Neuronal stem cell (in vitro differentiated cells): Measurements from ENCODE around the gene ANO3.
A peak's percentile ranks its signal among the peaks of the same experiment; 100 is the strongest.

ENCODE experiments used
- DNase-seq: peaks from one replicate; pipeline ENCODE4 v3.0.0-alpha.2; 2013; ENCODE audit warnings: low spot score
- H2AFZ ChIP-seq: one replicate; pipeline ENCODE4 v1.6.1; 2013; ENCODE audit warnings: mild to moderate bottlenecking, low read length, inconsistent platforms
- H2AK5ac ChIP-seq: 2 replicates; pipeline ENCODE4 v1.6.1; 2013; ENCODE audit warnings: low read depth, mild to moderate bottlenecking, inconsistent platforms, low read length, moderate library complexity, mixed read lengths
- H2BK120ac ChIP-seq: 2 replicates; pipeline ENCODE4 v1.6.1; 2013; ENCODE audit warnings: low read depth, mild to moderate bottlenecking, inconsistent platforms, low read length, moderate library complexity, mixed read lengths
- H2BK12ac ChIP-seq: one replicate; pipeline ENCODE4 v1.6.1; 2013; ENCODE audit warnings: low read length, inconsistent platforms
- H2BK15ac ChIP-seq: 2 replicates; pipeline ENCODE4 v1.6.1; 2013; ENCODE audit warnings: mild to moderate bottlenecking, low read length, inconsistent platforms, mixed read lengths
- H2BK5ac ChIP-seq: one replicate; pipeline ENCODE4 v1.6.1; 2013; ENCODE audit warnings: inconsistent platforms, mild to moderate bottlenecking, low read length, moderate library complexity
- H3K14ac ChIP-seq: one replicate; pipeline ENCODE4 v1.6.1; 2013; ENCODE audit warnings: low read length, inconsistent platforms
- H3K18ac ChIP-seq: 2 replicates; pipeline ENCODE4 v1.6.1; 2013; ENCODE audit warnings: low read length, inconsistent platforms
- H3K23ac ChIP-seq: 2 replicates; pipeline ENCODE4 v1.6.1; 2013; ENCODE audit warnings: low read depth, mild to moderate bottlenecking, mixed read lengths, low read length, inconsistent platforms; ENCODE audit not compliant: poor library complexity
- H3K27ac ChIP-seq: replicated peaks from 3 replicates; pipeline ENCODE4 v1.5.1; 2013; ENCODE audit warnings: low read length, inconsistent platforms
- H3K27me3 ChIP-seq, 3 experiments: 2 replicates each; pipeline ENCODE4 v1.6.1; 2013; ENCODE audit warnings: low read length in 3 of 3, mild to moderate bottlenecking in 2 of 3, inconsistent platforms in 1 of 3, low read depth in 1 of 3, mixed read lengths in 1 of 3, moderate library complexity in 1 of 3; ENCODE audit not compliant: control insufficient read depth in 3 of 3, insufficient read depth in 3 of 3
- H3K36me3 ChIP-seq, 2 donors: replicated peaks in 1 of 2; 2 replicates each; pipeline ENCODE4 v1.6.1; 2013; ENCODE audit warnings: low read length in 2 of 2; ENCODE audit not compliant: control insufficient read depth in 2 of 2, insufficient read depth in 2 of 2
- H3K4ac ChIP-seq: 2 replicates; pipeline ENCODE4 v1.6.1; 2013; ENCODE audit warnings: inconsistent platforms, mild to moderate bottlenecking, low read length, moderate library complexity
- H3K4me1 ChIP-seq, 2 donors: 1 replicate in 1 of 2; 2 replicates in 1 of 2; pipeline ENCODE4 v1.6.1; 2013; ENCODE audit warnings: low read length in 2 of 2, low read depth in 1 of 2; ENCODE audit not compliant: control insufficient read depth in 2 of 2, insufficient read depth in 1 of 2
- H3K4me2 ChIP-seq: one replicate; pipeline ENCODE4 v1.6.1; 2013; ENCODE audit warnings: mild to moderate bottlenecking, low read length, inconsistent platforms; ENCODE audit not compliant: insufficient read depth, poor library complexity, severe bottlenecking
- H3K4me3 ChIP-seq, 2 donors: 2 replicates each; pipeline ENCODE4 v1.5.1; 2013; ENCODE audit warnings: low read length in 2 of 2, mild to moderate bottlenecking in 2 of 2, inconsistent platforms in 1 of 2, moderate library complexity in 1 of 2
- H3K79me1 ChIP-seq: one replicate; pipeline ENCODE4 v1.6.1; 2013; ENCODE audit warnings: low read depth, mild to moderate bottlenecking, inconsistent platforms, low read length, moderate library complexity
- H3K9ac ChIP-seq: one replicate; pipeline ENCODE4 v1.6.1; 2013; ENCODE audit warnings: mild to moderate bottlenecking, low read depth, low read length, inconsistent platforms; ENCODE audit not compliant: poor library complexity
- H3K9me3 ChIP-seq, 2 donors: replicated peaks in 1 of 2; 2 replicates each; pipeline versions ENCODE3 to v1.6.1; 2013; ENCODE audit warnings: low read length in 2 of 2, mild to moderate bottlenecking in 2 of 2, inconsistent platforms in 1 of 2, low read depth in 1 of 2, mixed read lengths in 1 of 2, moderate library complexity in 1 of 2; ENCODE audit not compliant: control insufficient read depth in 2 of 2, insufficient read depth in 1 of 2
- H4K8ac ChIP-seq: one replicate; pipeline ENCODE4 v1.6.1; 2013; ENCODE audit warnings: low read depth, mild to moderate bottlenecking, inconsistent platforms, low read length, moderate library complexity
- H4K91ac ChIP-seq: one replicate; pipeline ENCODE4 v1.6.1; 2013; ENCODE audit warnings: low read length, low read depth, mild to moderate bottlenecking, inconsistent platforms; ENCODE audit not compliant: poor library complexity
- WGBS, 2 donors: extraction: QIAGEN DNeasy Blood & Tissue Kit; methylation state at CpG; one replicate each; pipeline ENCODE4 v1.1.7; 2013; ENCODE audit warnings: missing lambda C conversion rate in 2 of 2, mixed read lengths in 1 of 2; ENCODE audit not compliant: insufficient read length in 2 of 2, insufficient replicate concordance in 1 of 2; ENCODE audit errors: extremely low coverage in 2 of 2; 5-methylcytosine and 5-hydroxymethylcytosine counted together

The ANO3 gene

DNA sequence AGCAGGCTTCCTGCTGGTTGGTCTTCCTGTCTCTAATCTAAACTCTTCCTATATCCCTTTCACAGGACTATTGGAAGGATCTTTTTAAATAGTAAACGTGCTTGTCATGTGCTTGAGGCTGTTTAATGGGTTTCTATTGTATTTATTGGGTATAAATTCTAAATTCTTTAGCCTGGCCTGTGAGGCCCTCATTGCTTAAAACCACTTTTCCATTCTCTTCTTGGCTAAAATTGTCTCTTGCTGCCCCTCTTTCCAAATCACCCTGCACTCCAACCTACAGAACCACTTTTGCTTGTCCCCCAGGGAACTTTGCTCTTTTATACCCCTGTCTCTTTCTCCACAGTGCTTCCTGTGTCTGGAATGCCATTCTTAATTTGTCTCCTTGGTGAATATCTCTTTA is 286.5 kb downstream of the ANO3 start:
- Histone ChIP-seq H3K9me3 (no peaks in the 10 kb centered on the region), H3K36me3 (no peaks in the 10 kb centered on the region), H4K91ac (no peak overlapping the region), H3K18ac (no peak overlapping the region), H2BK12ac (no peak overlapping the region), H2BK15ac (no peak overlapping the region), H3K4me1 (peaks cover 2 to 3% of the 10 kb centered on the region in 2 donors), H3K27me3 (no peaks in the 10 kb centered on the region), H3K4me3 (no peak overlapping the region), H2AK5ac (no peak overlapping the region), H2AFZ (peak overlapping the region; percentile 78), H3K4ac (no peak overlapping the region), H3K23ac (no peak overlapping the region), H4K8ac (no peak overlapping the region), H3K14ac (no peak overlapping the region), H2BK120ac (no peak overlapping the region), H3K79me1 (no peaks in the 10 kb centered on the region), H3K27ac (no peak overlapping the region), H3K4me2 (no peak overlapping the region), H2BK5ac (no peak overlapping the region), H3K9ac (no peak overlapping the region)
- WGBS, 2 donors = no CpG with 5 or more reads among the region's 1 CpG
- no peak for DNase-seq

DNA sequence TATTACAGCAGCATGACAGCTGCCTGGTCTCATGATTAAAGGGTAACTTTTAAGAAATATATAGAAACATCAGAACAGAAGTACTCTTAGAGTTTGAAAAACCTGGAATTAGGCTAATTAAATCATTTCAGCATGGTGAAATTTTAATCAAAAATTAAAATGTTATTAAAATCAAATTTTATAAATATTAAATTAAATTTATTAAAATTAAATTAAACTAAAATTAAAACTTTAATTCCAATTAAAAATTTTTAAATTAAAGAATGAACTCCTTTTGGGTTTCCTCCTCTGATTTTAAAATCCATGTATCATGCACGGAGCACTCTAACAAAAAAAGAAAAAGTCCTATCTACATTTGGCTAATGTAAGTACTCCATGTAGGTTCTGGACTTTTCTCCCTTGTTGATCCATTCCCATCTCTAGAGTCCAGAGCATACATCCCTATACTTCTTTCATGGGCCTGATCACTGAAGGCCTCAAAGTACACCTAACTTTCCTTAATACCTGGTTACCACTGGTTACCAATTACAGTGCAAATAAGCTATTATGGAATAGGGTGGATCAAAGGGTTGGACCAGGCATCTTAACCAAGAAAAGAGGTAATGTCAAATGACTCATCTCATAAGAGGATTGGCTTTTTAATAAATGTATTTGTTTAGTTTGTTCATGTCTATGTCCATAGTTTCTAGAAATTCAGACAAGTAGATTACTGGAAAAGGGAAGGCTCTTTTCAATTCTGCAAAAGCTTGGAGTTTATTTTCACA is 288.5 kb downstream of the ANO3 start:
- Histone ChIP-seq H2BK15ac (no peak overlapping the region), H3K23ac (no peak overlapping the region), H3K9me3 (no peaks in the 10 kb centered on the region), H3K4me1 (peaks cover 2 to 3% of the 10 kb centered on the region in 2 donors), H2BK5ac (no peak overlapping the region), H2AFZ (peak overlapping the region; percentile 39), H2BK12ac (no peak overlapping the region), H3K14ac (no peak overlapping the region), H3K4me2 (no peak overlapping the region), H4K91ac (no peak overlapping the region), H4K8ac (no peak overlapping the region), H3K4me3 (no peak overlapping the region), H3K4ac (no peak overlapping the region), H3K27ac (no peak overlapping the region), H3K27me3 (no peaks in the 10 kb centered on the region), H2AK5ac (no peak overlapping the region), H2BK120ac (no peak overlapping the region), H3K79me1 (no peaks in the 10 kb centered on the region), H3K18ac (no peak overlapping the region), H3K9ac (no peak overlapping the region), H3K36me3 (no peaks in the 10 kb centered on the region)
- DNase-seq = no peak
- whole genome bisulfite sequencing, 2 donors = no CpG with 5 or more reads among the region's 1 CpG

DNA sequence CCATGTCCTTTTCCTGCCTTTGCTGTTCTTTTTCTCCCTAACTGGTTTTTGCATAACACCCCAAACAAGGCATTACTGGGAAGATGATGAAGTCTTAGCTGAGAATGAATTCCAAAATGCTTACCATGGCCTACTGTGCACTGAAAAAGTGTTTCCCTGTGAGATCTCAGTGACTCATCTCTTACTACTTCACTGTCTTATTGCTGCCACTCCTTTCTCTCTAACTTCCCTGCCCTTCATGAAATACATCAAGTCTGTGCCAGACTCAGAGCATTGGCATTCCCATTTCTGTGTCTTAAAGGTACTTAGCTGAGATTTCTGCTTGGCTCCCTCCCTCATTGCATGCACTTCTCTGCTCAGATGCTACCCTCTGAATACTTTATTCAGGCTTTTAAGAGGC is 289.2 kb downstream of the ANO3 start:
- no peak overlapping the region for H3K4ac ChIP-seq
- H3K9me3 ChIP-seq = no peaks in the 10 kb centered on the region
- no peaks in the 10 kb centered on the region for H3K79me1 ChIP-seq
- H4K91ac ChIP-seq = no peak overlapping the region
- H3K4me1 ChIP-seq = peaks cover 2 to 3% of the 10 kb centered on the region in 2 donors
- H3K23ac ChIP-seq = no peak overlapping the region
- H4K8ac ChIP-seq = no peak overlapping the region
- no peaks in the 10 kb centered on the region for H3K27me3 ChIP-seq
- H2BK12ac ChIP-seq = no peak overlapping the region
- H3K4me2 ChIP-seq = no peak overlapping the region
- H2BK120ac ChIP-seq = no peak overlapping the region
- H2BK15ac ChIP-seq = no peak overlapping the region
- H3K14ac ChIP-seq = no peak overlapping the region
- H3K18ac ChIP-seq = no peak overlapping the region
- no peak for DNase-seq
- no peak overlapping the region for H2BK5ac ChIP-seq
- peak overlapping the region; percentile 39 for H2AFZ ChIP-seq
- no peak overlapping the region for H3K4me3 ChIP-seq
- H3K36me3 ChIP-seq = no peaks in the 10 kb centered on the region
- no peak overlapping the region for H3K9ac ChIP-seq
- no peak overlapping the region for H3K27ac ChIP-seq
- H2AK5ac ChIP-seq = no peak overlapping the region

DNA sequence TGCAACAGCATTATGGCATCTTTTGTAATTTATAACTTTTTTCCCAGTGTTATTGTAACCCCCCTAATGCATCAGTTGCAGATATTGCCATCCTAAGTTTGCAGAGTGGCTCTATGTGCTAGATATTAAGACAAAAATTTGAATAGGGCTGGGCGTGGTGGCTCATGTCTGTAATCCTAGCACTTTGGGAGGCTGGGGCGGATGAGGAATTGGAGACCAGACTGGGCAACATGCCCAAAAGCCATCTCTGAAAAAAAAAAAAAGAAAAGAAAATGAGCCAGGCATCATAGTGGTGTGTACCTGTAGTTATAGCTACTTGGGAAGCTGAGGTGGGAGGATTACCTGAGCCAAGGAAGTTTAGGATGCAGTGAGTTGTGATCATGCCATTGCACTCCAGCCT is 290.3 kb downstream of the ANO3 start:
- no peak overlapping the region for H4K91ac ChIP-seq
- no peak overlapping the region for H2AFZ ChIP-seq
- no peak for DNase-seq
- no peak overlapping the region for H2BK5ac ChIP-seq
- H3K23ac ChIP-seq = no peak overlapping the region
- peaks cover 2 to 3% of the 10 kb centered on the region in 2 donors for H3K4me1 ChIP-seq
- H3K36me3 ChIP-seq = no peaks in the 10 kb centered on the region
- H2BK120ac ChIP-seq = no peak overlapping the region
- H3K4ac ChIP-seq = no peak overlapping the region
- H3K14ac ChIP-seq = no peak overlapping the region
- H3K4me3 ChIP-seq = no peak overlapping the region
- H3K18ac ChIP-seq = no peak overlapping the region
- no CpG with 5 or more reads among the region's 2 CpGs for WGBS, 2 donors
- no peaks in the 10 kb centered on the region for H3K79me1 ChIP-seq
- H2BK12ac ChIP-seq = no peak overlapping the region
- no peak overlapping the region for H2AK5ac ChIP-seq
- no peak overlapping the region for H2BK15ac ChIP-seq
- no peak overlapping the region for H3K9ac ChIP-seq
- no peak overlapping the region for H3K4me2 ChIP-seq
- H3K27ac ChIP-seq = no peak overlapping the region
- H4K8ac ChIP-seq = no peak overlapping the region
- H3K9me3 ChIP-seq = no peaks in the 10 kb centered on the region
- no peaks in the 10 kb centered on the region for H3K27me3 ChIP-seq
